Transverse colon (tissue), 4 donors: ENCODE results near the gene ACAP3.

Experiments
- POLR2A ChIP-seq: fragments of 450-650 bp; IDR thresholded peaks from one replicate; pipeline ENCODE4 v1.6.1; 2016; ENCODE audit warnings: antibody characterized with exemption, mild to moderate bottlenecking, moderate library complexity
- POLR2AphosphoS5 ChIP-seq, 3 donors: sonication (generic); formaldehyde crosslinking; IDR thresholded peaks; one replicate each; pipeline ENCODE4 v1.6.1; 2016; ENCODE audit warnings: antibody characterized with exemption in 3 of 3
- TF ChIP-seq, protein P1 (sequence below), 5 experiments: fragments of 200-600 bp in 3 of 5; fragments of 450-650 bp in 2 of 5; sonication (generic) in 3 of 5; IDR thresholded peaks; 1 replicate in 2 of 5; 2 replicates in 3 of 5; pipeline ENCODE4 v1.5.1; 2016 to 2017; ENCODE audit warnings: antibody characterized with exemption in 5 of 5, inconsistent platforms in 3 of 5, mild to moderate bottlenecking in 2 of 5, moderate library complexity in 1 of 5

DNA sequence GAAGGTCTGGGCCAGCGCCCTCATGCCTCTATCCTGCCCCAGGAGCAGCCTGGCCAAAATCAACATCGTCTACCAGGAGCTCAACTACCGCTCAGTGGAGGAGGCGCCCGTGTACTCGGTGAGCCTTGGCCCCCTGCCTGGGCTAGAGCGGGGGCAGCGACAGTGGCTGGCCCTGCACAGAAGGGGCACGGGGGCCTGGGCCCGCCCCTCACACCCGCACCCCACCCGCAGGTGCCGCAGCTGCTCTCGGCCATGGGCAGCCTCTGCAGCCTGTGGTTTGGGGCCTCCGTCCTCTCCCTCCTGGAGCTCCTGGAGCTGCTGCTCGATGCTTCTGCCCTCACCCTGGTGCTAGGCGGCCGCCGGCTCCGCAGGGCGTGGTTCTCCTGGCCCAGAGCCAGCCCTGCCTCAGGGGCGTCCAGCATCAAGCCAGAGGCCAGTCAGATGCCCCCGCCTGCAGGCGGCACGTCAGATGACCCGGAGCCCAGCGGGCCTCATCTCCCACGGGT lies 16.7 kb downstream of the ACAP3 start:
- TF ChIP-seq, protein P1, sequence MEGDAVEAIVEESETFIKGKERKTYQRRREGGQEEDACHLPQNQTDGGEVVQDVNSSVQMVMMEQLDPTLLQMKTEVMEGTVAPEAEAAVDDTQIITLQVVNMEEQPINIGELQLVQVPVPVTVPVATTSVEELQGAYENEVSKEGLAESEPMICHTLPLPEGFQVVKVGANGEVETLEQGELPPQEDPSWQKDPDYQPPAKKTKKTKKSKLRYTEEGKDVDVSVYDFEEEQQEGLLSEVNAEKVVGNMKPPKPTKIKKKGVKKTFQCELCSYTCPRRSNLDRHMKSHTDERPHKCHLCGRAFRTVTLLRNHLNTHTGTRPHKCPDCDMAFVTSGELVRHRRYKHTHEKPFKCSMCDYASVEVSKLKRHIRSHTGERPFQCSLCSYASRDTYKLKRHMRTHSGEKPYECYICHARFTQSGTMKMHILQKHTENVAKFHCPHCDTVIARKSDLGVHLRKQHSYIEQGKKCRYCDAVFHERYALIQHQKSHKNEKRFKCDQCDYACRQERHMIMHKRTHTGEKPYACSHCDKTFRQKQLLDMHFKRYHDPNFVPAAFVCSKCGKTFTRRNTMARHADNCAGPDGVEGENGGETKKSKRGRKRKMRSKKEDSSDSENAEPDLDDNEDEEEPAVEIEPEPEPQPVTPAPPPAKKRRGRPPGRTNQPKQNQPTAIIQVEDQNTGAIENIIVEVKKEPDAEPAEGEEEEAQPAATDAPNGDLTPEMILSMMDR (IDR thresholded peaks at IDR 0.05), result no peak
- TF ChIP-seq POLR2A (no peak), POLR2AphosphoS5 (IDR thresholded peaks at IDR 0.05) (no peak)
